Measurements from ENCODE around the gene PRL. TPM values are rescaled to one million over a fixed set of nuclear protein-coding genes. Genes with fewer than 3 reads are reported as not detected.
A peak's percentile ranks its signal among the peaks of the same experiment; 100 is the strongest.

The PRL gene
- polyA plus RNA-seq (2013, experiment 1 of 2): not detected
- polyA plus RNA-seq (2013, experiment 2 of 2): not detected

DNA sequence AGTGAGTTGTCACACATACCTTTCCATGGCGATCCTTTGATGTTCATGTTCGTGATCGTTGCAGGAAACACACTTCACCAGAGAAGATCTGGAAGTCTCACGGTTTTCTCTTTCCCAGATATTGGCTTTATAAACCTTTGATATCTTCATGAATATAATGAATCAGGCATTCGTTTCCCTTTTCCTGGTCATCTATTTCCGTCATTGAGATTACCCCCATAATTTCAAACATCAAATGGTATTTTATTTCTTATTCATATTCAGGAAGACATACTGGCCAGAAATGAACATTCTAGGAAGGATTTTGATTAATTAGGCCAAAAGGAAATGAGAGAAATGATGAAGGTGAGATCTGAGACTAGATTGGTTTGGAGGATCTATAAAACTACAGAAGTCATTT is at the start of gene PRL:
Gene PRL, minus strand, starts transcription at position 101 of the 400 bp plus-strand sequence. Its CDS starts 54 bp downstream, at position 47.
- H3K79me1 ChIP-seq (replicated peaks; ENCODE audit: low read length, poor library complexity, severe bottlenecking): no peaks in the 10 kb centered on the region
- H4K91ac ChIP-seq (ENCODE audit: low read length): no peak within 1 kb of the TSS
- no peaks in the 10 kb centered on the region for H3K36me3 ChIP-seq (ENCODE audit: control insufficient read depth in 1 of 2, insufficient read depth in 2 of 2, low read depth in 1 of 2, low read length in 2 of 2)
- H3K27me3 ChIP-seq (ENCODE audit: control insufficient read depth in 1 of 2, insufficient read depth in 1 of 2, low read length in 2 of 2): no peaks in the 10 kb centered on the region
- H3K4me2 ChIP-seq (ENCODE audit: low read length, poor library complexity, severe bottlenecking): no peak within 1 kb of the TSS
- H2AFZ ChIP-seq (ENCODE audit: low read depth, low read length): no peak within 1 kb of the TSS
- H2BK12ac ChIP-seq (ENCODE audit: low read length in 2 of 2): no peak within 1 kb of the TSS
- no peak within 1 kb of the TSS for H3K9ac ChIP-seq (ENCODE audit: low read length)
- DNase-seq: no peak
- no peak within 1 kb of the TSS for H3K18ac ChIP-seq (ENCODE audit: low read depth in 1 of 2, low read length in 2 of 2)
- no peak within 1 kb of the TSS for H3K4me3 ChIP-seq (ENCODE audit: insufficient read depth in 1 of 2, low read depth in 1 of 2, low read length in 2 of 2)
- no peak within 1 kb of the TSS for H2AK5ac ChIP-seq (ENCODE audit: low read length, severe bottlenecking)
- WGBS: 97% methylated on average over 4 of the region's 6 CpGs
- H4K8ac ChIP-seq (ENCODE audit: low read length): no peak within 1 kb of the TSS
- no peak within 1 kb of the TSS for H2BK120ac ChIP-seq (ENCODE audit: low read depth, low read length)
- H2BK5ac ChIP-seq (ENCODE audit: low read depth, low read length, poor library complexity, severe bottlenecking): no peak within 1 kb of the TSS
- no peak within 1 kb of the TSS for H3K4ac ChIP-seq (ENCODE audit: low read depth in 1 of 2, low read length in 2 of 2)
- H3K9me3 ChIP-seq (ENCODE audit: control insufficient read depth, low read length): no peaks in the 10 kb centered on the region
- no peak within 1 kb of the TSS for H3K27ac ChIP-seq (ENCODE audit: low read length, poor library complexity, severe bottlenecking)
- H2BK15ac ChIP-seq (ENCODE audit: low read depth, poor library complexity, severe bottlenecking): no peak within 1 kb of the TSS
- H3K14ac ChIP-seq (ENCODE audit: low read length in 2 of 2): no peak within 1 kb of the TSS
- peaks cover 2% of the 10 kb centered on the region for H3K4me1 ChIP-seq (ENCODE audit: control insufficient read depth, insufficient read depth, low read depth, low read length)
- H3K23ac ChIP-seq (ENCODE audit: low read length in 2 of 2): no peak within 1 kb of the TSS

DNA sequence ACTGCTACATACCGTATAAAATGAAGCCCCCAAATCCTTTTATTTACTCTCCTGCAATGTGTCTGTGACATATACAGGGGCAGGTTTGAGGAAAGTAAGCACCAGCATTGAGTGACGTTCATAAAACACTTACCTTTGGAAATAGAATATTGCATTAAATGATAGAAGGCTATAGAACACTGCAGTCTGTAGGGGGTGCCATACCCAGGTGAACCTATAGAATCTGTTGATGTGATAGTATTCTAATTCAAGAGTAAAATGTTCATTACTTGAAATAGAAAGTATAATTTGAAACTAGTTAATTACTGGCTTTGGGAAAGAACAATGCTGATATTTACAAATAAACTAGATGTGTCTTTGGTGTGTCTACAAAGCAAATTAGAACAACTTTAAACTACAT is 47.0 kb upstream of the PRL start:
- Histone ChIP-seq H3K79me1 (replicated peaks; ENCODE audit: low read length, poor library complexity, severe bottlenecking) (no peaks in the 10 kb centered on the region), H2BK5ac (ENCODE audit: low read depth, low read length, poor library complexity, severe bottlenecking) (no peak overlapping the region), H3K4me2 (ENCODE audit: low read length, poor library complexity, severe bottlenecking) (no peak overlapping the region), H3K36me3 (ENCODE audit: control insufficient read depth in 1 of 2, insufficient read depth in 2 of 2, low read depth in 1 of 2, low read length in 2 of 2) (no peaks in the 10 kb centered on the region), H2AK5ac (ENCODE audit: low read length, severe bottlenecking) (no peak overlapping the region), H3K14ac (ENCODE audit: low read length in 2 of 2) (no peak overlapping the region), H2BK15ac (ENCODE audit: low read depth, poor library complexity, severe bottlenecking) (no peak overlapping the region), H3K4ac (ENCODE audit: low read depth in 1 of 2, low read length in 2 of 2) (no peak overlapping the region), H4K8ac (ENCODE audit: low read length) (no peak overlapping the region), H2BK12ac (ENCODE audit: low read length in 2 of 2) (no peak overlapping the region), H3K27me3 (ENCODE audit: control insufficient read depth in 1 of 2, insufficient read depth in 1 of 2, low read length in 2 of 2) (no peaks in the 10 kb centered on the region), H3K9me3 (ENCODE audit: control insufficient read depth, low read length) (no peaks in the 10 kb centered on the region), H3K9ac (ENCODE audit: low read length) (no peak overlapping the region), H2BK120ac (ENCODE audit: low read depth, low read length) (no peak overlapping the region), H2AFZ (ENCODE audit: low read depth, low read length) (no peak overlapping the region), H3K27ac (ENCODE audit: low read length, poor library complexity, severe bottlenecking) (no peak overlapping the region), H4K91ac (ENCODE audit: low read length) (no peak overlapping the region), H3K18ac (ENCODE audit: low read depth in 1 of 2, low read length in 2 of 2) (no peak overlapping the region), H3K4me3 (ENCODE audit: insufficient read depth in 1 of 2, low read depth in 1 of 2, low read length in 2 of 2) (no peak overlapping the region), H3K23ac (ENCODE audit: low read length in 2 of 2) (no peak overlapping the region), H3K4me1 (ENCODE audit: control insufficient read depth, insufficient read depth, low read depth, low read length) (no peaks in the 10 kb centered on the region)
- no peak for DNase-seq
- WGBS: 86% methylated on average over 1 of the region's 2 CpGs

DNA sequence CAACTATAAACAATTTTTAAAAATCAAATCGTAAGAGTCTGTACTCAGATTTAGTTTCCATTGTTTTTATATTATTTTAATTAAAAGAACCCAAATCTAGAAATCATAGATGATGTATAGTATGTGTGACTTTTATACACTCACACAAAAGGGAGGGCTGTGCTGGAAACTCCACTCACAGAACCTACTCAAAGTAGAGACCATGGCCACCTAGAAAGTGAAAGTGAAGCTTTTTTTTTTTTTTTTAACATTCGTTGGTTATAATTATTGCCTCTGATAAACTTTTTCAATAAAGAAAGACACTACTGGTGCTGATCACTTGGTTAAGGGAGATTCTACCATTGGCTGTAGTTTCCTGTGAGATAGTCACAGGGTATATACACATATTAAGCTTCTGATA is 37.9 kb upstream of the PRL start:
- no peak overlapping the region for H3K14ac ChIP-seq (ENCODE audit: low read length in 2 of 2)
- DNase-seq: no peak
- no peak overlapping the region for H4K8ac ChIP-seq (ENCODE audit: low read length)
- peak overlapping the region; percentile 18 for H3K9ac ChIP-seq (ENCODE audit: low read length)
- WGBS: no CpG with 5 or more reads among the region's 2 CpGs
- H3K18ac ChIP-seq (ENCODE audit: low read depth in 1 of 2, low read length in 2 of 2): no peak overlapping the region
- H3K9me3 ChIP-seq (ENCODE audit: control insufficient read depth, low read length): no peaks in the 10 kb centered on the region
- no peaks in the 10 kb centered on the region for H3K4me1 ChIP-seq (ENCODE audit: control insufficient read depth, insufficient read depth, low read depth, low read length)
- no peak overlapping the region for H2AFZ ChIP-seq (ENCODE audit: low read depth, low read length)
- no peak overlapping the region for H2BK120ac ChIP-seq (ENCODE audit: low read depth, low read length)
- H2BK5ac ChIP-seq (ENCODE audit: low read depth, low read length, poor library complexity, severe bottlenecking): no peak overlapping the region
- H3K27me3 ChIP-seq (ENCODE audit: control insufficient read depth in 1 of 2, insufficient read depth in 1 of 2, low read length in 2 of 2): no peaks in the 10 kb centered on the region
- H2AK5ac ChIP-seq (ENCODE audit: low read length, severe bottlenecking): no peak overlapping the region
- H3K27ac ChIP-seq (ENCODE audit: low read length, poor library complexity, severe bottlenecking): no peak overlapping the region
- no peak overlapping the region for H2BK15ac ChIP-seq (ENCODE audit: low read depth, poor library complexity, severe bottlenecking)
- no peaks in the 10 kb centered on the region for H3K79me1 ChIP-seq (replicated peaks; ENCODE audit: low read length, poor library complexity, severe bottlenecking)
- H3K36me3 ChIP-seq (ENCODE audit: control insufficient read depth in 1 of 2, insufficient read depth in 2 of 2, low read depth in 1 of 2, low read length in 2 of 2): no peaks in the 10 kb centered on the region
- H2BK12ac ChIP-seq (ENCODE audit: low read length in 2 of 2): no peak overlapping the region
- H4K91ac ChIP-seq (ENCODE audit: low read length): no peak overlapping the region
- H3K4ac ChIP-seq (ENCODE audit: low read depth in 1 of 2, low read length in 2 of 2): no peak overlapping the region
- no peak overlapping the region for H3K4me3 ChIP-seq (ENCODE audit: insufficient read depth in 1 of 2, low read depth in 1 of 2, low read length in 2 of 2)
- H3K23ac ChIP-seq (ENCODE audit: low read length in 2 of 2): no peak overlapping the region
- no peak overlapping the region for H3K4me2 ChIP-seq (ENCODE audit: low read length, poor library complexity, severe bottlenecking)

DNA sequence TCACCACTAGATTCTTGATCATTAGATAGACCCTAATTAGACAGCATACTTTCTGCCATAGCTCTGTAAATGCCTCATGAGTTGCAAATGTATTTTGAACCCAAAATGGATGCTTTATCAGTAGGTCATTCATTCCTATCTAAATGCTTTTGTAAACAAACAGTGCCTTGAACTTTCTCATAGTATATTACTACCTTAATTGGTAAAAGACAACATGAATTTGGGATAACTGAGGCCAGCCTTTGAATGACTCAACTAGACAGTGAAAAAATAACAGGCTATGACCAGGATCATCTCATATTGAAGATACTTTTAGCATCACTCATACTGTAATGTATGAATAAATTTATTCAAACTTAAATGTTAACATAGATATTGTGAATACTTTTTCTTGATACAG is 37.0 kb upstream of the PRL start:
- Histone ChIP-seq H3K4me2 (ENCODE audit: low read length, poor library complexity, severe bottlenecking) (no peak overlapping the region), H2AK5ac (ENCODE audit: low read length, severe bottlenecking) (no peak overlapping the region), H2BK15ac (ENCODE audit: low read depth, poor library complexity, severe bottlenecking) (no peak overlapping the region), H3K4ac (ENCODE audit: low read depth in 1 of 2, low read length in 2 of 2) (no peak overlapping the region), H3K18ac (ENCODE audit: low read depth in 1 of 2, low read length in 2 of 2) (no peak overlapping the region), H3K27me3 (ENCODE audit: control insufficient read depth in 1 of 2, insufficient read depth in 1 of 2, low read length in 2 of 2) (no peaks in the 10 kb centered on the region), H4K8ac (ENCODE audit: low read length) (no peak overlapping the region), H3K9me3 (ENCODE audit: control insufficient read depth, low read length) (no peaks in the 10 kb centered on the region), H3K4me1 (ENCODE audit: control insufficient read depth, insufficient read depth, low read depth, low read length) (no peaks in the 10 kb centered on the region), H3K27ac (ENCODE audit: low read length, poor library complexity, severe bottlenecking) (no peak overlapping the region), H2BK12ac (ENCODE audit: low read length in 2 of 2) (no peak overlapping the region), H3K79me1 (replicated peaks; ENCODE audit: low read length, poor library complexity, severe bottlenecking) (no peaks in the 10 kb centered on the region), H3K4me3 (ENCODE audit: insufficient read depth in 1 of 2, low read depth in 1 of 2, low read length in 2 of 2) (no peak overlapping the region), H2BK5ac (ENCODE audit: low read depth, low read length, poor library complexity, severe bottlenecking) (no peak overlapping the region), H3K23ac (ENCODE audit: low read length in 2 of 2) (no peak overlapping the region), H2AFZ (ENCODE audit: low read depth, low read length) (no peak overlapping the region), H4K91ac (ENCODE audit: low read length) (no peak overlapping the region), H3K9ac (ENCODE audit: low read length) (no peak overlapping the region), H3K14ac (ENCODE audit: low read length in 2 of 2) (no peak overlapping the region), H2BK120ac (ENCODE audit: low read depth, low read length) (no peak overlapping the region), H3K36me3 (ENCODE audit: control insufficient read depth in 1 of 2, insufficient read depth in 2 of 2, low read depth in 1 of 2, low read length in 2 of 2) (no peaks in the 10 kb centered on the region)
- no peak for DNase-seq

All from mesenchymal stem cell (in vitro differentiated cells and primary cell).